Suprapubic skin (tissue), 4 donors: ENCODE results near the gene NUDT6.
"Not testable (repeated sequence)": the region's sequence is repeated elsewhere in the genome, so short reads cannot be mapped to it uniquely, and the experiment has no call there.

Experiments used
- CTCF ChIP-seq, 2 donors: fragments of 200-600 bp in 1 of 2; fragments of 450-650 bp in 1 of 2; sonication (generic) in 1 of 2; IDR thresholded peaks; one replicate each; pipeline ENCODE4 v1.5.1; 2016 to 2019; ENCODE audit warnings: antibody characterized with exemption in 2 of 2, mild to moderate bottlenecking in 1 of 2, moderate library complexity in 1 of 2
- EP300 ChIP-seq: sonication (generic); formaldehyde crosslinking; IDR thresholded peaks from one replicate; pipeline ENCODE4 v1.6.1; 2017; ENCODE audit warnings: antibody characterized with exemption
- POLR2A ChIP-seq, 2 donors: fragments of 450-650 bp; IDR thresholded peaks; one replicate each; pipeline ENCODE4 v1.6.1; 2017; ENCODE audit warnings: antibody characterized with exemption in 2 of 2, mild to moderate bottlenecking in 2 of 2, moderate library complexity in 2 of 2
- POLR2AphosphoS5 ChIP-seq, 3 donors: sonication (generic); formaldehyde crosslinking; IDR thresholded peaks; one replicate each; pipeline ENCODE4 v1.6.1; 2017; ENCODE audit warnings: antibody characterized with exemption in 3 of 3

GRCh38 chr4:122868235-122868634, 54.2 kb downstream of the NUDT6 start:
- TF ChIP-seq POLR2A (IDR thresholded peaks at IDR 0.05); CTCF (IDR thresholded peaks at IDR 0.05); EP300; POLR2AphosphoS5 (IDR thresholded peaks at IDR 0.05): not testable (repeated sequence)
